CD4-positive, alpha-beta T cell (primary cell): Measurements from ENCODE around the gene GPR15LG. TPM values are rescaled to one million over a fixed set of nuclear protein-coding genes. Genes with fewer than 3 reads are reported as not detected.

Source experiments
- ATAC-seq: fragments of 200-7000 bp; cut with Tn5 transposase; one replicate; pipeline ENCODE4 v1.10.0; 2022; ENCODE audit warnings: mild to moderate bottlenecking; ENCODE audit not compliant: poor library complexity
- CTCF ChIA-PET: fragments of 350-600 bp; sonication (Branson Sonifier 250); formaldehyde crosslinking; loops from one replicate; lab custom pipeline; 2021; ENCODE audit warnings: antibody characterized with exemption, inconsistent platforms; lab: Charles Lee
- POLR2A ChIA-PET: fragments of 350-600 bp; sonication (Branson Sonifier 250); formaldehyde crosslinking; loops from one replicate; lab custom pipeline; 2021; ENCODE audit warnings: antibody characterized with exemption, inconsistent platforms; lab: Charles Lee
- DNase-seq, 14 experiments: peaks; one replicate each; pipeline ENCODE4 v3.0.0-alpha.2; 2013 to 2020; ENCODE audit warnings: mixed read lengths in 2 of 14
- H3K27ac ChIP-seq, 2 donors: one replicate each; pipeline versions ENCODE4 v1.5.1 to v1.7.0; 2013; ENCODE audit warnings: low read length in 2 of 2, low read depth in 1 of 2, mild to moderate bottlenecking in 1 of 2
- H3K27me3 ChIP-seq, 2 experiments: 1 replicate in 1 of 2; 2 replicates in 1 of 2; pipeline versions ENCODE4 v1.6.1 to v1.7.0; 2013; ENCODE audit warnings: low read length in 2 of 2, control low read depth in 1 of 2, mild to moderate bottlenecking in 1 of 2, moderate library complexity in 1 of 2; ENCODE audit not compliant: insufficient read depth in 2 of 2, control insufficient read depth in 1 of 2
- H3K36me3 ChIP-seq: one replicate; pipeline ENCODE4 v1.6.1; 2013; ENCODE audit warnings: low read length, control low read depth; ENCODE audit not compliant: insufficient read depth
- H3K4me1 ChIP-seq: one replicate; pipeline ENCODE4 v1.6.1; 2013; ENCODE audit warnings: low read length, control low read depth; ENCODE audit not compliant: insufficient read depth
- H3K4me3 ChIP-seq: one replicate; pipeline ENCODE4 v1.5.1; 2013; ENCODE audit warnings: mild to moderate bottlenecking, low read length, moderate library complexity
- H3K9me3 ChIP-seq, 2 experiments: 1 replicate in 1 of 2; 2 replicates in 1 of 2; pipeline versions ENCODE4 v1.6.1 to v1.7.0; 2013; ENCODE audit warnings: low read length in 2 of 2, mild to moderate bottlenecking in 2 of 2, control low read depth in 1 of 2, moderate library complexity in 1 of 2; ENCODE audit not compliant: control insufficient read depth in 1 of 2, insufficient read depth in 1 of 2
- H3K27ac Mint-ChIP-seq: one replicate; pipeline ENCODE4 v1.8.0; 2020; ENCODE audit warnings: mixed read lengths
- H3K27me3 Mint-ChIP-seq: one replicate; pipeline ENCODE4 v1.8.0; 2021; ENCODE audit warnings: mixed read lengths
- H3K36me3 Mint-ChIP-seq: one replicate; pipeline ENCODE4 v1.8.0; 2021; ENCODE audit warnings: low read depth, mixed read lengths
- H3K4me1 Mint-ChIP-seq: one replicate; pipeline ENCODE4 v1.8.0; 2021; ENCODE audit warnings: low read depth, mixed read lengths
- H3K4me3 Mint-ChIP-seq: one replicate; pipeline ENCODE4 v1.8.0; 2020; ENCODE audit warnings: mild to moderate bottlenecking, mixed read lengths
- H3K9me3 Mint-ChIP-seq: one replicate; pipeline ENCODE4 v1.8.0; 2020; ENCODE audit warnings: mixed read lengths
- CTCF ChIP-seq: fragments of 200-600 bp; IDR thresholded peaks from one replicate; pipeline ENCODE4 v1.8.0; 2022; ENCODE audit warnings: antibody characterized with exemption, mild to moderate bottlenecking
- intact Hi-C, 2 experiments: fragments of 100-400 bp; cut with DNase I in 1 of 2; cut with micrococcal nuclease in 1 of 2; formaldehyde crosslinking; loops; one replicate each; pipeline versions ENCODE4 v1.15.1 to v1.9.0; 2023 to 2025; cut with DNase I, micrococcal nuclease
- total RNA-seq, 174 experiments: library from RNA in 2 of 174; stranded (reverse) in 2 of 174; gene quantifications; one replicate each; pipeline ENCODE4 v1.2.3 and lab custom pipeline; 2021 to 2026

The GPR15LG gene
- total RNA-seq, 2 experiments from 2014 or later: not detected

DNA sequence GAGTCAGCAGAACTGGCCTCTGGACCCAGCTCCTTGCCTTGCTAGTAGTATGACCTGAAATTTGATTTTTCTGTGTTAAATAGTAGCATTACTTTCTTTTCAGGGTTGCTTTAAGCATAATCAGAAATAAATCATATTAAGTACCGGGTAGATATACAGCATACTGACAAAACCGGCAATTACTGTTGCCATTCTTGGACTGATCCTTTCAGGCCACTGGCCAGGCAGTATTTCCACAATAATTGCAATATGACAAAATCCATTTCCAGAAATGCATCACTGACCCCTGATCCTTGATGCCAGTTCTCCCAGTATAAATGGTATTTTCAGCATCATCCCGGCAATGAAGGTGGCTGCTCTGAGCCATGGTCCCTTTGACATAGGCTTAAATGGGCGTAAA lies 60.9 kb downstream of the GPR15LG start:
- Mint-ChIP-seq H3K27ac (no peak overlapping the region), H3K9me3 (no peaks in the 10 kb centered on the region), H3K36me3 (no peaks in the 10 kb centered on the region), H3K4me1 (no peaks in the 10 kb centered on the region), H3K4me3 (no peak overlapping the region), H3K27me3 (peaks cover 27% of the 10 kb centered on the region)
- Histone ChIP-seq H3K27me3 (peaks cover 0 to 10% of the 10 kb centered on the region in 2 experiments), H3K4me1 (no peaks in the 10 kb centered on the region), H3K36me3 (no peaks in the 10 kb centered on the region), H3K4me3 (no peak overlapping the region), H3K27ac (no peak overlapping the region), H3K9me3 (peaks cover 0 to 8% of the 10 kb centered on the region in 2 experiments)
- intact Hi-C loops: no loop called here
- TF ChIP-seq CTCF: no peak
- DNase-seq (no peak), ATAC-seq (no peak)
- ChIA-PET POLR2A (no interaction called here), CTCF (no interaction called here)

Other genes starting within 250 kb of the GPR15LG start
- 10 to 100 TPM; 64.7 to 67.9 TPM for gene GHITM, start 34.3 kb upstream of the GPR15LG start, total RNA-seq
- gene CDHR1, start 20.7 kb downstream of the GPR15LG start, total RNA-seq: under 1 TPM; 0.74 to 0.92 TPM
- not detected for gene LRIT2, start 51.7 kb downstream of the GPR15LG start, total RNA-seq
- not detected for gene LRIT1, start 67.7 kb downstream of the GPR15LG start, total RNA-seq
- gene RGR, start 71.3 kb downstream of the GPR15LG start, total RNA-seq: not detected
- 100 to 1,000 TPM; 134 to 148 TPM for gene CCSER2, start 154.8 kb downstream of the GPR15LG start, total RNA-seq